ENCODE results near the gene BPIFA2.

GRCh38 chr20:33202451-33202850 lies 34.5 kb downstream of the BPIFA2 start:
- TF ChIP-seq CTCF (IDR thresholded peaks at IDR 0.05 in 4 of 5, conservative IDR thresholded peaks at IDR 0.05 in 1 of 5) (no peak), POLR2A (IDR thresholded peaks at IDR 0.05) (no peak)
